ENCODE measurements around the gene CCDC14.

DNA sequence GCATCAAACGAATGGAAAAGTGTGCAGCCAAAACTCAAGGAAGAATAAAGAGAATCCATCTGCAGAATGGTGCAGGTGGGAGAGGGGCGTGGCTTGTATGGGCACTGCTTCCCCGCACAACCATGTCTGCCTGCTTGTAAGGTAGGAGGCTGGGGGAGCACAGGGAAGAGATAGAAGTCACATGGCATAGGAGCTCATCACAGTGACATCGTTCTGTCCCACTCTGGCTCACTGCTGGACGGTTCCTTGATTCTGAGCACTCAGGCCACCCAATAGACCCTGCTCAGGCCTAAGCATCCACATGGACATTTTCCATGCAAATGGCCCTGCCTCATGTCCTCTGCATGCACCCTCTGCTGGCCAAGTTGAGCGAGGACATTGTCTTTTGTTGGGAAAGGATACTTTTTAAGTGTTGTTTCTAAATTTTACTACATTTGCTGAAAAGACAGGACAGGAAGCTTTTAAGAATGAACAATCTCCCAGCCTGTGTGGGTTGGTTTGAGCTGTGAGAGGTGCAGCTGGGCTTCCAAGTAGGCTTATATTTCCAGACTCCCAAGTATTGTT is 79.9 kb downstream of the CCDC14 start:
- TF ChIP-seq EZH2 (IDR thresholded peaks at IDR 0.05; ENCODE audit: borderline replicate concordance) (no peak), EZH2phosphoT487 (IDR thresholded peaks at IDR 0.05; ENCODE audit: low read depth, severe bottlenecking, unreplicated experiment) (no peak)
- TF ChIP-seq, protein P1, sequence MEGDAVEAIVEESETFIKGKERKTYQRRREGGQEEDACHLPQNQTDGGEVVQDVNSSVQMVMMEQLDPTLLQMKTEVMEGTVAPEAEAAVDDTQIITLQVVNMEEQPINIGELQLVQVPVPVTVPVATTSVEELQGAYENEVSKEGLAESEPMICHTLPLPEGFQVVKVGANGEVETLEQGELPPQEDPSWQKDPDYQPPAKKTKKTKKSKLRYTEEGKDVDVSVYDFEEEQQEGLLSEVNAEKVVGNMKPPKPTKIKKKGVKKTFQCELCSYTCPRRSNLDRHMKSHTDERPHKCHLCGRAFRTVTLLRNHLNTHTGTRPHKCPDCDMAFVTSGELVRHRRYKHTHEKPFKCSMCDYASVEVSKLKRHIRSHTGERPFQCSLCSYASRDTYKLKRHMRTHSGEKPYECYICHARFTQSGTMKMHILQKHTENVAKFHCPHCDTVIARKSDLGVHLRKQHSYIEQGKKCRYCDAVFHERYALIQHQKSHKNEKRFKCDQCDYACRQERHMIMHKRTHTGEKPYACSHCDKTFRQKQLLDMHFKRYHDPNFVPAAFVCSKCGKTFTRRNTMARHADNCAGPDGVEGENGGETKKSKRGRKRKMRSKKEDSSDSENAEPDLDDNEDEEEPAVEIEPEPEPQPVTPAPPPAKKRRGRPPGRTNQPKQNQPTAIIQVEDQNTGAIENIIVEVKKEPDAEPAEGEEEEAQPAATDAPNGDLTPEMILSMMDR (IDR thresholded peaks at IDR 0.05; ENCODE audit: poor library complexity) = peak; percentile 50
